CD14-positive monocyte (primary cell): ENCODE measurements around the gene LHPP. TPM values are rescaled to one million over a fixed set of nuclear protein-coding genes. Genes with fewer than 3 reads are reported as not detected.

Source experiments
- DNase-seq, 3 donors: peaks; one replicate each; pipeline ENCODE4 v3.0.0-alpha.2; 2011 to 2022
- H2AFZ ChIP-seq: 2 replicates; pipeline ENCODE4 v1.6.0; 2012; ENCODE audit warnings: mild to moderate bottlenecking, low read depth, low read length, inconsistent platforms; ENCODE audit not compliant: insufficient read depth, poor library complexity, severe bottlenecking
- H3K27ac ChIP-seq, 2 donors: 1 replicate in 1 of 2; 2 replicates in 1 of 2; pipeline ENCODE4 v1.5.1; 2012 to 2013; ENCODE audit warnings: low read length in 2 of 2, control low read depth in 1 of 2, inconsistent platforms in 1 of 2, low read depth in 1 of 2, mild to moderate bottlenecking in 1 of 2
- H3K27me3 ChIP-seq, 2 donors: one replicate each; pipeline versions ENCODE4 v1.6.0 to v1.6.1; 2011 to 2013; ENCODE audit warnings: low read length in 2 of 2; ENCODE audit not compliant: control insufficient read depth in 2 of 2, insufficient read depth in 2 of 2
- H3K36me3 ChIP-seq, 2 donors: replicated peaks in 1 of 2; 1 replicate in 1 of 2; 2 replicates in 1 of 2; pipeline versions ENCODE4 v1.5.1 to v1.6.1; 2012 to 2013; ENCODE audit warnings: low read length in 2 of 2, control low read depth in 1 of 2, inconsistent platforms in 1 of 2, mild to moderate bottlenecking in 1 of 2; ENCODE audit not compliant: insufficient read depth in 2 of 2, control insufficient read depth in 1 of 2
- H3K4me1 ChIP-seq, 2 donors: 1 replicate in 1 of 2; 2 replicates in 1 of 2; pipeline versions ENCODE4 v1.5.1 to v1.6.1; 2012 to 2013; ENCODE audit warnings: low read length in 2 of 2, control low read depth in 1 of 2, inconsistent platforms in 1 of 2, mild to moderate bottlenecking in 1 of 2, moderate library complexity in 1 of 2; ENCODE audit not compliant: insufficient read depth in 2 of 2, control insufficient read depth in 1 of 2
- H3K4me2 ChIP-seq: replicated peaks from 2 replicates; pipeline ENCODE3; 2012; ENCODE audit warnings: low read length, moderate library complexity, mild to moderate bottlenecking; ENCODE audit not compliant: poor library complexity, severe bottlenecking; ENCODE audit errors: extremely low read depth
- H3K4me3 ChIP-seq, 3 experiments: fragments of 200-600 bp in 1 of 3; sonication (generic) in 1 of 3; replicated peaks in 1 of 3; 1 replicate in 2 of 3; 2 replicates in 1 of 3; pipeline ENCODE4 v1.5.1; 2011 to 2013; ENCODE audit warnings: low read length in 3 of 3, mild to moderate bottlenecking in 3 of 3, control low read depth in 2 of 3, low read depth in 2 of 3, inconsistent platforms in 1 of 3, moderate library complexity in 1 of 3
- H3K79me2 ChIP-seq: 2 replicates; pipeline ENCODE4 v1.6.0; 2012; ENCODE audit warnings: mild to moderate bottlenecking, control low read depth, inconsistent platforms, low read length, moderate library complexity; ENCODE audit not compliant: insufficient read depth
- H3K9ac ChIP-seq: 2 replicates; pipeline ENCODE4 v1.6.0; 2017; ENCODE audit warnings: low read length, mild to moderate bottlenecking; ENCODE audit not compliant: insufficient read depth, poor library complexity, severe bottlenecking
- H3K9me3 ChIP-seq, 2 donors: replicated peaks in 1 of 2; 1 replicate in 1 of 2; 2 replicates in 1 of 2; pipeline versions ENCODE4 v1.5.1 to v1.6.1; 2012 to 2013; ENCODE audit warnings: low read length in 2 of 2, control low read depth in 1 of 2; ENCODE audit not compliant: control insufficient read depth in 1 of 2, insufficient read depth in 1 of 2
- H4K20me1 ChIP-seq: 2 replicates; pipeline ENCODE4 v1.6.0; 2012; ENCODE audit warnings: mild to moderate bottlenecking, low read length, control low read depth, moderate library complexity; ENCODE audit not compliant: insufficient read depth
- H3K27ac Mint-ChIP-seq, 7 donors: one replicate each; pipeline ENCODE4 v1.8.0; 2020; ENCODE audit warnings: mild to moderate bottlenecking in 7 of 7, mixed read lengths in 7 of 7, moderate library complexity in 6 of 7, inconsistent platforms in 2 of 7
- H3K27me3 Mint-ChIP-seq, 3 donors: one replicate each; pipeline ENCODE4 v1.8.0; 2021 to 2022; ENCODE audit warnings: low read depth in 3 of 3, mild to moderate bottlenecking in 3 of 3, mixed read lengths in 3 of 3, moderate library complexity in 3 of 3, inconsistent platforms in 1 of 3
- H3K36me3 Mint-ChIP-seq, 2 donors: one replicate each; pipeline ENCODE4 v1.8.0; 2020; ENCODE audit warnings: mixed read lengths in 2 of 2, inconsistent platforms in 1 of 2, mild to moderate bottlenecking in 1 of 2
- H3K4me1 Mint-ChIP-seq: one replicate; pipeline ENCODE4 v1.8.0; 2020; ENCODE audit warnings: mild to moderate bottlenecking, mixed read lengths
- H3K4me3 Mint-ChIP-seq, 2 donors: one replicate each; pipeline ENCODE4 v1.8.0; 2020; ENCODE audit warnings: mild to moderate bottlenecking in 2 of 2, mixed read lengths in 2 of 2, moderate library complexity in 1 of 2
- H3K9me3 Mint-ChIP-seq, 7 donors: one replicate each; pipeline ENCODE4 v1.8.0; 2020 to 2022; ENCODE audit warnings: mixed read lengths in 7 of 7, mild to moderate bottlenecking in 6 of 7, moderate library complexity in 6 of 7, inconsistent platforms in 2 of 7
- CTCF ChIP-seq: fragments of 200-600 bp; IDR thresholded peaks from one replicate; pipeline ENCODE4 v1.8.0; 2022; ENCODE audit warnings: antibody characterized with exemption, mild to moderate bottlenecking
- WGBS: methylation state at CpG from one replicate; pipeline ENCODE4 v1.1.5; 2013; ENCODE audit warnings: missing lambda C conversion rate; ENCODE audit not compliant: insufficient coverage; 5-methylcytosine and 5-hydroxymethylcytosine counted together
- intact Hi-C, 2 donors: fragments of 100-400 bp; cut with micrococcal nuclease; formaldehyde crosslinking; loops; one replicate each; pipeline versions ENCODE4 v1.15.0 to v1.15.1; 2023
- polyA plus RNA-seq, 3 donors: library from polyadenylated mRNA; depleted of rRNA in 1 of 3; unstranded in 2 of 3; stranded (reverse) in 1 of 3; fragments of 300-500 nt in 2 of 3; fragments of >200 nt in 1 of 3; fragmentation: Illumina TruSeq in 2 of 3; gene quantifications; 1 replicate in 2 of 3; 2 replicates in 1 of 3; pipeline ENCODE4 v1.2.3, GENCODE V29; 2012 to 2021

Gene LHPP
- polyA plus RNA-seq, 3 donors, result 15.2 to 20.6 (median 19.5) TPM

GRCh38 chr10:124484661-124485060, 23.0 kb downstream of the LHPP start:
- intact Hi-C loops, result no loop called here
- no peak overlapping the region for H3K27ac Mint-ChIP-seq

GRCh38 chr10:124486635-124487034, 25.0 kb downstream of the LHPP start:
- no peaks in the 10 kb centered on the region for H4K20me1 ChIP-seq
- Mint-ChIP-seq H3K9me3 (peaks cover 0 to 19% (median 13%) of the 10 kb centered on the region in 7 donors), H3K4me3 (no peak overlapping the region), H3K27me3 (peaks cover 0 to 2% (median 0%) of the 10 kb centered on the region in 3 donors), H3K27ac (no peak overlapping the region), H3K4me1 (no peaks in the 10 kb centered on the region), H3K36me3 (peaks cover 30 to 39% of the 10 kb centered on the region in 2 donors)
- H3K36me3 ChIP-seq, result peaks cover 0 to 5% of the 10 kb centered on the region in 2 donors
- no peaks in the 10 kb centered on the region for H3K79me2 ChIP-seq
- DNase-seq, result no peak
- no peak overlapping the region for H3K4me2 ChIP-seq
- H2AFZ ChIP-seq, result no peak overlapping the region
- intact Hi-C loops, result no loop called here
- H3K9ac ChIP-seq, result no peak overlapping the region
- H3K4me3 ChIP-seq, result no peak overlapping the region
- peaks cover 5 to 10% of the 10 kb centered on the region in 2 donors for H3K9me3 ChIP-seq
- no peak overlapping the region for H3K27ac ChIP-seq
- no peaks in the 10 kb centered on the region for H3K27me3 ChIP-seq
- no peaks in the 10 kb centered on the region for H3K4me1 ChIP-seq
- TF ChIP-seq CTCF, result no peak
- 100% methylated on average over 4 of the region's 6 CpGs for WGBS

More at GRCh38 chr10:124484661-124485060, 23.0 kb downstream of the LHPP start:
- TF ChIP-seq CTCF, result no peak
- Histone ChIP-seq H3K4me1 (no peaks in the 10 kb centered on the region), H3K9me3 (peaks cover 5 to 10% of the 10 kb centered on the region in 2 donors), H3K27ac (no peak overlapping the region), H2AFZ (no peak overlapping the region), H4K20me1 (no peaks in the 10 kb centered on the region), H3K36me3 (no peaks in the 10 kb centered on the region), H3K4me2 (no peak overlapping the region), H3K9ac (no peak overlapping the region), H3K27me3 (no peaks in the 10 kb centered on the region), H3K4me3 (no peak overlapping the region), H3K79me2 (no peaks in the 10 kb centered on the region)
- WGBS, result 94% methylated on average over 2 of the region's 2 CpGs
- Mint-ChIP-seq H3K27me3 (peaks cover 0 to 3% (median 0%) of the 10 kb centered on the region in 3 donors), H3K4me3 (no peak overlapping the region), H3K9me3 (peaks cover 0 to 19% (median 13%) of the 10 kb centered on the region in 7 donors), H3K4me1 (no peaks in the 10 kb centered on the region), H3K36me3 (peaks cover 20 to 26% of the 10 kb centered on the region in 2 donors)
- no peak for DNase-seq
